HG03558 (cell line): ENCODE data around the gene MYO5C.
A peak's percentile ranks its signal among the peaks of the same experiment; 100 is the strongest.

Source experiments
- ATAC-seq: cut with Tn5 transposase; IDR thresholded peaks from one replicate; pipeline ENCODE4 v1.9.1; 2021; ENCODE audit warnings: moderate number of reproducible peaks; ENCODE audit not compliant: unreplicated experiment; ENCODE audit errors: extremely low read depth

The MYO5C gene

GRCh38 chr15:52281085-52282035, 14.2 kb downstream of the MYO5C start:
- ATAC-seq, result no peak

DNA sequence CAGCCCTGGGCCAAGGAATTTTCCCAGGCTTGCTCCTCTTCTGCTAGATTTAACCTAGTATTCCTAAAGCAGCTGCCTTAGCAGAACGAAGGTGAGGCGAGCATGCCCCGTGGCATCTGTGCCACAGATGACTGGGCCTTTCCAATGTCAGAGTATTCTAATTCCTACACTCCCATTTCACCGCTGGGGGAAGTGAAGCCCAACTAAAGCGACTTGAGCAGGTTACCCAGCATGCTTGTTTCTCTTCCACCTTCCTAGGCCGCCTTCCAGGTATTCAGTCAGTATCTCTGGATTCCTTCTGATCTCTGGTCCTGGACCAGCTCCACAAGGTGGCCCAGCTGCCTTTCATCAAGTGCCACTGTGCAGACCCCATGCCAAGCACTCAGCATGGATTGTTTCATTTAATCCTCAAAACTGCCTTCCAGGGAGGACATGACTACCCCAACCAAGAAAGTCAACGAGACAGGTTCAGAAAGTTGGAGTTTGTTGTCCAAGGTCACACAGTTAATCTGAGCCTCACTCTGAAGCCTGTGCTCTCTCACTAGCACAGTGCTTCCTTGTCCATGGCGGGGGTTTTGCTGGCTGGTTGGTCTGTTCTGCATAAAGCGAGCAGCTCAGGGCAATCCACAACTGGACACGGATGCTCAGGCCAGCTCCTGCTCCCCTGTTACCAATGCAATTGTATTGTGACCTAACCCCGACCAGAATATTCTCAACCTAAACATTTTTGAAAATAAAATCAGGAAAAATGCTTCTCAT, 15.1 kb downstream of the MYO5C start:
- no peak for ATAC-seq

DNA sequence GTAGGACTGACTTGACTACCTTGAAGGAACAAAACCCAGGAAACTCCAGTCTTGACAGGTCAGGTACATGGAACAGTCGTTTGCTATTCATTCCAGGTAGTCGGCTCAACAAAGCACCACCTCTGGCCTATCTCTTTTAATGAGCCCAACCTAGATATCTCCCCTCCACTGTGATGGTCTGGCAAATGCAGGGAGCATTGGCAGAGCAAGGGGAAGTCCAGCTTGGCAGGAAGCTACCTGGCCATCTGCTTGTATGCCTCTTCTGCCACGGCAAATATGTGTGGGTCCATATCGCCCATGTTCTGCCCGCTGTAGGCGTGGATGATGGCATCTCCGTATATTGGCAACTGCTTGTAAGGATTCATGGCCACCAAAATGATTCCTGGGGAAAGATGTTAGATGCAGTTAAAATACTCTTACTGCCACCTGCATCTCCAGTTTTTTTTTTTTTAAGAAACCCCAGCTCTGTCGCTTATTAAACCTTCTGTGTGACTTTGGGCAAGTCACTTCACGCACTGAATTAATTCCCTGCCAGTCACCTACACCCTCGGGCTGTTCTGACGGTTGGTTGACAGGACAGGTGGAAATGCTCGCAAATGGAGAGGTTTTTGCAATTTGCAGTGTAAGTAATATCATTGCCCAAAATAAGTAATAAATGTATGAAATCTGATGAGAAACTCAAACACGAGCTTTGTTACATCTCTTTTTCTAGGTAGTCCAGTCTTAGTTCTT, 16.8 kb downstream of the MYO5C start:
- no peak for ATAC-seq

DNA sequence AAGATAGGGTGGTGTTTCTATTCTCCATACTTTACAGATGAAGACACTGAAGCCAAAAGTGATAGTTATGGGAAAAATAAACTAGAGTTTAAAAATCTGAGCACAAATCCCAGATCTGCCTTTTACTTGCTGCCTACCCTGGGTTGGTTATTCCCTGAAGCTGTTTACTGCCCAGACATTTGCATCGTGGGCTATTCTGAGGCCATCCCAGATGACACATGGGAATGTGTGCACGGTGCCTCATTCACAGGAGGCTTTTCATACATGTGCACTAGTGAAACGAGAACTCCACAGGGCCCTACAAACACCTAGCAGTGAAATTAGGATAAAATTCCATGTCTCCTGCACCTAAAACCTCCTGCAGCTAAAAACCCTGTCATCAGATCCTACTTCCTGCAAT, 17.5 kb downstream of the MYO5C start:
- ATAC-seq, result no peak

DNA sequence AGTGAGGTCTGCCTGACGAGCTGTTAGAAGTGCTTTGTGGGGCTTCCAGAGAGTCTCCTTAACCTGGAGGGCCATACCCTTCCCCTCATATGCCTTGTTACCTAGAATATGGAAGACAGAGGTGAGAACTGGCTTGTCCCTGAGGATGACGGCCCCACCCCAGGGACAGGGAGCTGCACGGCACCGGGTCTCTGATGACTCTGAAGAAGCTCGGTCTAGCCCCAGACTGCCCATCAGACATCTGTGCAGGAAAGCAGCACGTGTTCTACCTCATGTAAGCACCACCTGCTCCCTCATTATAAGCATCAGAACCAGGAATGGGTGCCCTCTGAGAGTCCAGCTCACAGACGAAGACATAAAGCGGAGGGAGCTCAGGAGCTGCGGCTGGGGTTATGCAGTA, 18.0 kb downstream of the MYO5C start:
- ATAC-seq, result no peak

DNA sequence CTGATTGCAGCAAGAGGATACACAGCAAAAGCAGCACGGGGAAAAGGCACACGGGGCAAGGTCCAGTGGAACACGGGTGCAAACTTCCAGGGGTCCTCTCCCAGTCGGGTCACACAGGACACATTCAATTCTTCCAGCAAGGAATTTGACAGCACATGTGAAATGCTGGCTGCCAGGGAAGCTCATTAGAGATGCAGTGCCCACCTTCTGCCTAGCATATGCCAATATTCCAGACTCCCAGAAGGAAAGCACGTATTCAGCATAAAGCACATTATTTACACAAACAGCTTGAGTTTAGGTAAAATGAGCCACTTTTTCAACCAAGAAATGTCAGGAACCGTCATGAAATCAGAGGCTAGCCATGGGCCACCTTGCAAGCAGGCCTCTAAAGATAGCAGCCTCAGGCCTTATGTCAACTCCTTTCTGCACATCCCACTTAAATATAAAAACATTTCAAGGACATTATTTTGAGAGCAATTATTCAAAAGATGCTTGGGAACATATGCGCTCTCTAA, 19.3 kb downstream of the MYO5C start:
- no peak for ATAC-seq

DNA sequence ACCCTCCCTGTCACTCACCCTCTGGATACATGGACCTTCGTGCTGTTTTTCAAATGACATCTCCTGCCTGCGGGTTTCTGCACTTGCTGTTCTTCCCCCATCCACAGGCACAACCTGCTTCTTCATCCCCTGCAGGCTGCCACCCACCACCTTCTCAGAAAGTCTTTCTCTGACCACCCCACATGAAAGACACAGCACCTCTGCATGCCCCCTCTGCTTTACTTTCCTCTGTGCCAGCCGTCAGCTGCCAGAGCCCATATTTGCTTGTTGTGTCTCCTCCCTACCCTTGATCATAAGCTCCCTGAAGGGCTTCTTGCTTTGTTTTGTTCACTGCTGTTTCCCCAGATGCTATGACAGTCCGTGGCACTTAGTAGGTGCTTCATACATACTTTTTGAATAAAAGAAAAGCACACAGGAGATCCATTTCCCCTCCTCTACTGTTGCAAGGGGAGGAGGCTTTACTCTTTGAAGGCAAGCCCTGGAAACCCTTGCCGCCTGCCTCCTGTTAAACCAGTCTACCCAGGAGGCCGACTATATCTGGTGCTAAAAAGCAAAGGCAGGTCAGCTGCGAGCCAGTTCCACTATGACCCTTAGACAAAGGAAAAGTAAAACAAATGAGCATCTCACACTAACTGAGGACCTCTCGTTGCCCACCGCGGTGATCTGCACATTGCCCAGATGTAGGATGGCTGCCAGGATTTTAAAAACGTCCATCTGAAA, 31.9 kb downstream of the MYO5C start:
- no peak for ATAC-seq

GRCh38 chr15:52262364-52262763, 33.2 kb downstream of the MYO5C start:
- no peak for ATAC-seq

DNA sequence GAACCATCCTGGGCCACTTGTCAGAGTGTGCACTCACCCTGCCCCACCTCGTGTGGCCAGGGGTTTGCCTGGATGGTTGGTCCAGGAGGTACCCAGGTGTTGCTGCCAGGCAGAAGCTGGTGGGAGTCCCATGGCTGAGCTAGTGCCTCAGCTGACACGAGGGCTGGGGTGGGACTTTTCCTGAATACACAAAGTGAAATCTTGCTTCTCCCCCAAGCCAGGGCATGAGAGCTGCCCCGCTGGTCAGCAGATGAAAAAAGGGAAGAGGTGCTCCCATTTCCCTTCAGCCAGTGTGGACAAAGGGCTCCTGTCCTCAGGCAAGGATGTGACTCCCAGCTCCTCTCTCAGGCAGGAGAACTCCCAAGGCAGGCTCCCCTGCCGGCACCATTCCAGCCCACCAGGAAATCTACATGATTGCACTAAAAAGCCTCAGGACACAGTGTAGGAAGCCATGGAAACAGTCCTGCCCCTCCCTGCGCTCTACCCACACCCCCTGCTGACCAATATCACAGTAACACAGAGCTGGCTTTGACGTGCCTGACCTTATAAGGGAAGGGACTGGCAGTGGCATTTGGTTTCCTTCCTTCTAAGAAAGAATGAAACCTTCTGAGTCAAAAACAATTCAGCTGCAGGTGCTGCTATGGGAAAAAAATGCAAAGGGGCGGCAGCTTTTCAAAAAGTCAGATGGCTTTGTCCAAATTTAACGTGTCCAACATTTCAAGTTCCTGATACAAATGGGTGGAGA, 33.9 kb downstream of the MYO5C start:
- peak; percentile 99 for ATAC-seq

DNA sequence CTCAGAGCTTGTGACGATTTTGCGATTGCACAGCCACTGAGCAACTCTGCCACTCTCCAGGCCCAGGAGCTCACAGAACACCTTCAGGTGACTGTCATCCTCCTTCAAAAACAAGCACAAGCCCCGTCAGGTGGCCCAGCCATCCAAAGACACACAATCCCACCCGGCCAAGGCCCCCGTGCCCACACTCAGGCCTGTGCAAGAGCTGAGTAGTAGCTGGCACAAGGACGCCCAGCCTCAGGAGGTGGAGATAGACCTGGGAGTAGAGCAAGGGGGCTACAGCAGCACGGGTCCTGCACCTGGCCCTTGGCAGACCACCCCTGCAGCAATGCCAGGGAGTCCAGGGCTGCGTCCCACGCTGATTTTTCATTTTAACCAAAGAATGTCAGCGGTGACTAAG, 34.6 kb downstream of the MYO5C start:
- ATAC-seq, result no peak

DNA sequence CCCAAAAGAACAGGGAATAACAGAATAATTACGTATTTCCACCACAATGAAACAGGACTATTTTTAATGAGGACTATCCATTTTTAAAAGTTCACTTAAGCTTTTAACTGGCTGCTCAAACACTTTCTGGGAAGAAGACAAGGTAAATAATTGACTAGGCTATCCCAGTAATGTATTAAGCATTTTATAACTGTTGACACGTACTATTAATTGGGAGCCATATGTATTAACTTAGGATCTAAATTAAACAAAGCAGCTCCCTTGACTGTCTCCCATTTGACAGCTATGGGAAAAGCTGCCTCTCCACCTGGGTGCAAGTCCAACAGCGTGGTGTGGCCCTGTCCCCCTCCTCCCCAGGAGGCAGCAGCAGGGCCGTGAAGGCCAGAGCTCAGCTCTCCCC, 36.1 kb downstream of the MYO5C start:
- ATAC-seq, result no peak

GRCh38 chr15:52258461-52258860, 37.1 kb downstream of the MYO5C start:
- ATAC-seq, result no peak

DNA sequence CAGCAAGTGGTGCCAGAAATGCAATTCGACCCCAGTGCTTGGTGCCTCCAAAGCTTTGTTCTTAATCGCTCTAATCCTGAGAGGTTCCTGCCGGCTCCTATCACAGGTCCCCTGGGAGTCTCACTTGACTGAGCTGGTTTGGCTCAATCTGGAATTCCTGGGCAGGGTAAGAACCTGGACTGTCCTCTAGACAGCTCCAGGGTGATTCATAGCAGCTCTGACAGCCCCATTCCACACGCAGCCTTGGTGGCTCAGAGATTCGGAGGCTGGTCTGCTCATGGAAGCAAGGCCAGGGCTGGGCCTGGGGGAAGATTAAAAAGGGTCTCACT, 37.9 kb downstream of the MYO5C start:
- no peak for ATAC-seq

DNA sequence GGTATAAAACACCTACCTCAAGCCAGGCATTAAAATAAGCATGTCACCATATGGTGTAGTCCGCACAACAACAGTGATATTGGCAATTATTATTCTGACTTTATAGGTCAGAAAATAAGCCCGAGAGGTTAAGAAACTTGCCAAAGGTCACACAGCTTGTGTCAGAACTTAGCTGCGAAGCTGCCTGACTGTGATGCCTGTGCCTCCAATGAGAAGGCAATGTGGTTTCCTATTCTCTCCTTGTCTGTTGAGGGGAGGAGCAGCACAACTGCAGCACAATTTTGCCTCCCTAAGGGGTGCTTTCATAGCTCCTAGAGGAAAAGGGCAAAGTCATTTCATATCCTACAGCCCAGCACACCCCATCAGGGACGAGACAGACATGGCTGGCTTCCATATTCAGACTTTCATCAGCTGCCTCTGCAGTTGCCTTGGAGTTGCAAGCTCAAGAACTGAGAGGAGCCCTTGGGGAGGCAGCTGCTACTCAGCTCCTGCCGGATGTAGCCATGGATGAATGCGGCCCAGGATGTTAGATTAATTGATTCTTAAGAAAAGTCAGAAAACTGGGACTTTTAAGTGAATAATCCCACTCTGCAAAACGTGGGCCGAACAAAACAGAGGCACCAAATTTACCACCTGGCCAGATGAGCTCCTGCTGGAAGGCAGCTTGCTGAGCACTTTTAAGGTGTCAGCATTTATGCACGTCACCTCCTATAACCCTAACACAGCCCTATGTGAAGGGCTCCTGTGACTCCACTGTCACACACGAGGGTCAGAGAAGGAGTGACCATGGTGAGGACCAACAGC, 38.5 kb downstream of the MYO5C start:
- no peak for ATAC-seq

DNA sequence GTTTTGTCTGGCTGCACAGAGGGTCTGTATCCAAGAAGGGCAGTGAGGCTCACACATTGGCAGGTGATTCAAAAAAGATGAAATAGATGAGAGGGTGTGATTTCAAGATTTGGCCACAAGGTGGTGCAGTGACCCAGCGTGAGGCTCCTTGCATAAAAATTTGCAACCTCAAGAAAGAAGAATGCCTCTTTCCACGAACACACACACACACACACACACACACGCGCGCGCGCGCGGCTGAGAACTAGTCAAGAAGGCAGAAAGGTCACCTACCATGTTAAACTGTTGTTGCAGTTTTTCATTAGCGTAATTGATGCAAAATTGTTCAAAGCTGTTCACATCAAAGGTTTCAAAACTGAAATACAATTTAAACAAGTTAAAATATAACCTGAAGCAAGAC, 39.2 kb downstream of the MYO5C start:
- no peak for ATAC-seq

- no peak for ATAC-seq
These were observed 39.7 kb downstream of the MYO5C start for GRCh38 chr15:52255935-52256334.

- ATAC-seq, result no peak
These were observed 40.6 kb downstream of the MYO5C start for GRCh38 chr15:52255008-52255407.

DNA sequence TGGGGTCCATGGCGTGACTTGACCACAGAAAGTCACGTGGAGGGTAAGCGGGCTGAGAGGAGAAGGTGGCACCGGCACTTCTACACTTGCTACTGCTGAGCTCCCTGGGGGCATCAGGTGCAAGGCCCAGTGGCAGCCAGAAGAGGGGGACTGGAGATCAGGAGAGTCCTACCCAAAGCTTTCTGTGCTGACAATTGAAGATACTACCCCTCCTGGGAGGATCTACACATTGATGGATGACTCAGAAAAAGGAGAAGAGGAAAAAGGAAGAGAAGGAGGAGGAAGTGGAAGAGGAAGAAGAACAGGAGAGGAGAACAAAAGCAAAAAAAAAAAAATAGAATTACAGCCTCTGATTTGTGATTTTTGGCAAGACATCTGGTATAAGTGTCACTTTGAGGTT, 41.2 kb downstream of the MYO5C start:
- no peak for ATAC-seq

GRCh38 chr15:52252781-52253180, 42.8 kb downstream of the MYO5C start:
- ATAC-seq, result no peak
